DOHH2 (cell line): Measurements from ENCODE around the gene PKDCC.

Source experiments
- CTCF ChIP-seq: fragments of 200-600 bp; sonication (generic); IDR thresholded peaks from one replicate; pipeline ENCODE4 v1.5.1; 2014; ENCODE audit warnings: antibody characterized with exemption, mild to moderate bottlenecking, low read depth, low read length; ENCODE audit not compliant: poor library complexity, severe bottlenecking
- EZH2phosphoT487 ChIP-seq: fragments of 200-600 bp; sonication (generic); IDR thresholded peaks from 2 replicates; pipeline ENCODE4 v1.6.1; 2017; ENCODE audit warnings: borderline replicate concordance, mild to moderate bottlenecking, antibody characterized with exemption, low read length, moderate library complexity, mixed read lengths

GRCh38 chr2:42106257-42106816 is 58.5 kb downstream of the PKDCC start:
- TF ChIP-seq CTCF (no peak), EZH2phosphoT487 (no peak)
